Lung (tissue), 12 donors: Measurements from ENCODE around the gene ZGPAT. TPM values are rescaled to one million over a fixed set of nuclear protein-coding genes. Genes with fewer than 3 reads are reported as not detected.

Experiments
- ATAC-seq: fragments of 200-7000 bp; cut with Tn5 transposase; one replicate; pipeline ENCODE4 v1.9.1; 2020; ENCODE audit warnings: moderate number of reproducible peaks; ENCODE audit not compliant: insufficient read depth, low FRiP score
- DNase-seq, 3 donors: peaks; one replicate each; pipeline ENCODE4 v3.0.0-alpha.2; 2013 to 2017
- H3K27ac ChIP-seq, 2 donors: one replicate each; pipeline ENCODE4 v1.5.1; 2013; ENCODE audit warnings: mild to moderate bottlenecking in 2 of 2, moderate library complexity in 2 of 2, control low read depth in 1 of 2, inconsistent platforms in 1 of 2, low read depth in 1 of 2, low read length in 1 of 2
- H3K27me3 ChIP-seq, 3 donors: one replicate each; pipeline ENCODE4 v1.5.1; 2013; ENCODE audit warnings: low read length in 2 of 3; ENCODE audit not compliant: control insufficient read depth in 3 of 3, insufficient read depth in 3 of 3
- H3K36me3 ChIP-seq, 4 donors: one replicate each; pipeline ENCODE4 v1.5.1; 2013; ENCODE audit warnings: low read length in 4 of 4, mild to moderate bottlenecking in 1 of 4, moderate library complexity in 1 of 4; ENCODE audit not compliant: control insufficient read depth in 4 of 4, insufficient read depth in 4 of 4
- H3K4me1 ChIP-seq, 5 donors: one replicate each; pipeline ENCODE4 v1.5.1; 2013; ENCODE audit warnings: low read length in 5 of 5, mild to moderate bottlenecking in 2 of 5, moderate library complexity in 1 of 5; ENCODE audit not compliant: control insufficient read depth in 5 of 5, insufficient read depth in 5 of 5
- H3K4me3 ChIP-seq: one replicate; pipeline ENCODE4 v1.5.1; 2013; ENCODE audit warnings: mild to moderate bottlenecking, control low read depth, moderate library complexity
- H3K9ac ChIP-seq, 2 donors: one replicate each; pipeline ENCODE4 v1.5.1; 2013; ENCODE audit warnings: low read length in 2 of 2, control low read depth in 1 of 2; ENCODE audit not compliant: insufficient read depth in 1 of 2
- H3K9me3 ChIP-seq, 4 donors: one replicate each; pipeline ENCODE4 v1.5.1; 2013; ENCODE audit warnings: low read length in 3 of 4, mild to moderate bottlenecking in 1 of 4, moderate library complexity in 1 of 4; ENCODE audit not compliant: control insufficient read depth in 4 of 4, insufficient read depth in 3 of 4
- WGBS, 2 donors: extraction: QIAGEN DNeasy Blood & Tissue Kit; methylation state at CpG; one replicate each; pipeline ENCODE4 v1.1.7; 2013; 5-methylcytosine and 5-hydroxymethylcytosine counted together
- polyA plus RNA-seq, 2 donors: library from polyadenylated mRNA; stranded (reverse); fragments of 200-250 nt; gene quantifications; one replicate each; pipeline ENCODE4 v1.2.1, GENCODE V29; 2013
- total RNA-seq, 2 donors: library from RNA; depleted of rRNA in 1 of 2; stranded (reverse); fragments of >200 nt in 1 of 2; gene quantifications; one replicate each; pipeline ENCODE4 v1.2.1, GENCODE V29; 2014 to 2021
- TF ChIP-seq, protein P1 (sequence below): IDR thresholded peaks from 2 replicates; pipeline ENCODE4 v1.5.1; 2012; ENCODE audit warnings: mild to moderate bottlenecking; ENCODE audit errors: control extremely low read depth, extremely low read depth
- donor health status: control.
- donor health status: control.
- donor health status: Bipolar disorder and iron deficiency.
- donor health status: healthy.
- donor health status: DM: yes; HTN: yes; CAD: no.

ZGPAT gene
- total and polyA plus RNA-seq, 4 donors, result 18.3 to 45.0 (median 33.7) TPM

- no peak for ATAC-seq
- peaks cover 0 to 19% (median 10%) of the 10 kb centered on the region in 5 donors for H3K4me1 ChIP-seq
- TF ChIP-seq, protein P1, sequence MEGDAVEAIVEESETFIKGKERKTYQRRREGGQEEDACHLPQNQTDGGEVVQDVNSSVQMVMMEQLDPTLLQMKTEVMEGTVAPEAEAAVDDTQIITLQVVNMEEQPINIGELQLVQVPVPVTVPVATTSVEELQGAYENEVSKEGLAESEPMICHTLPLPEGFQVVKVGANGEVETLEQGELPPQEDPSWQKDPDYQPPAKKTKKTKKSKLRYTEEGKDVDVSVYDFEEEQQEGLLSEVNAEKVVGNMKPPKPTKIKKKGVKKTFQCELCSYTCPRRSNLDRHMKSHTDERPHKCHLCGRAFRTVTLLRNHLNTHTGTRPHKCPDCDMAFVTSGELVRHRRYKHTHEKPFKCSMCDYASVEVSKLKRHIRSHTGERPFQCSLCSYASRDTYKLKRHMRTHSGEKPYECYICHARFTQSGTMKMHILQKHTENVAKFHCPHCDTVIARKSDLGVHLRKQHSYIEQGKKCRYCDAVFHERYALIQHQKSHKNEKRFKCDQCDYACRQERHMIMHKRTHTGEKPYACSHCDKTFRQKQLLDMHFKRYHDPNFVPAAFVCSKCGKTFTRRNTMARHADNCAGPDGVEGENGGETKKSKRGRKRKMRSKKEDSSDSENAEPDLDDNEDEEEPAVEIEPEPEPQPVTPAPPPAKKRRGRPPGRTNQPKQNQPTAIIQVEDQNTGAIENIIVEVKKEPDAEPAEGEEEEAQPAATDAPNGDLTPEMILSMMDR, result no peak
- no peak for DNase-seq
- H3K27ac ChIP-seq, result no peak overlapping the region
- no peak overlapping the region for H3K9ac ChIP-seq
- no peak overlapping the region for H3K4me3 ChIP-seq
- H3K9me3 ChIP-seq, result no peaks in the 10 kb centered on the region
- 86 to 87% methylated on average over 8 of the region's 8 CpGs for WGBS, 2 donors
- H3K27me3 ChIP-seq, result no peaks in the 10 kb centered on the region
- H3K36me3 ChIP-seq, result peaks cover 0 to 43% (median 11%) of the 10 kb centered on the region in 4 donors
Measured at GRCh38 chr20:63660622-63661021, 47.2 kb upstream of the ZGPAT start.

DNA sequence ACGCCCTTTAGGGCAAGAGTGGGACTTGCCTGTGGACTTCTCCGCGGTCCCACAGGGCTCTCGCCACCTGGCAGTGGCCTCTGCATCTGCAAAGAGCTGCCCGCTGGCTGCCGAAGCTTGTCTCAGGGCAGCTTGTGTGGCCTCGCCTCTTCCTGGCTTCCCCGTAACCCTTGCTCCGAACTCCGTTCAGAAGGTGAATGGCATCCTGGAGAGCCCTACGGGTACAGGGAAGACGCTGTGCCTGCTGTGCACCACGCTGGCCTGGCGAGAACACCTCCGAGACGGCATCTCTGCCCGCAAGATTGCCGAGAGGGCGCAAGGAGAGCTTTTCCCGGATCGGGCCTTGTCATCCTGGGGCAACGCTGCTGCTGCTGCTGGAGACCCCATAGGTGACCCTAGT, 46.7 kb upstream of the ZGPAT start:
- H3K36me3 ChIP-seq, result peaks cover 0 to 46% (median 13%) of the 10 kb centered on the region in 4 donors
- TF ChIP-seq, protein P1, result no peak
- DNase-seq (no peak), ATAC-seq (no peak)
- no peaks in the 10 kb centered on the region for H3K27me3 ChIP-seq
- no peak overlapping the region for H3K27ac ChIP-seq
- H3K9me3 ChIP-seq, result no peaks in the 10 kb centered on the region
- WGBS, 2 donors, result 97 to 98% methylated on average over 22 of the region's 22 CpGs
- H3K4me1 ChIP-seq, result peaks cover 0 to 19% (median 10%) of the 10 kb centered on the region in 5 donors
- no peak overlapping the region for H3K9ac ChIP-seq
- no peak overlapping the region for H3K4me3 ChIP-seq

DNA sequence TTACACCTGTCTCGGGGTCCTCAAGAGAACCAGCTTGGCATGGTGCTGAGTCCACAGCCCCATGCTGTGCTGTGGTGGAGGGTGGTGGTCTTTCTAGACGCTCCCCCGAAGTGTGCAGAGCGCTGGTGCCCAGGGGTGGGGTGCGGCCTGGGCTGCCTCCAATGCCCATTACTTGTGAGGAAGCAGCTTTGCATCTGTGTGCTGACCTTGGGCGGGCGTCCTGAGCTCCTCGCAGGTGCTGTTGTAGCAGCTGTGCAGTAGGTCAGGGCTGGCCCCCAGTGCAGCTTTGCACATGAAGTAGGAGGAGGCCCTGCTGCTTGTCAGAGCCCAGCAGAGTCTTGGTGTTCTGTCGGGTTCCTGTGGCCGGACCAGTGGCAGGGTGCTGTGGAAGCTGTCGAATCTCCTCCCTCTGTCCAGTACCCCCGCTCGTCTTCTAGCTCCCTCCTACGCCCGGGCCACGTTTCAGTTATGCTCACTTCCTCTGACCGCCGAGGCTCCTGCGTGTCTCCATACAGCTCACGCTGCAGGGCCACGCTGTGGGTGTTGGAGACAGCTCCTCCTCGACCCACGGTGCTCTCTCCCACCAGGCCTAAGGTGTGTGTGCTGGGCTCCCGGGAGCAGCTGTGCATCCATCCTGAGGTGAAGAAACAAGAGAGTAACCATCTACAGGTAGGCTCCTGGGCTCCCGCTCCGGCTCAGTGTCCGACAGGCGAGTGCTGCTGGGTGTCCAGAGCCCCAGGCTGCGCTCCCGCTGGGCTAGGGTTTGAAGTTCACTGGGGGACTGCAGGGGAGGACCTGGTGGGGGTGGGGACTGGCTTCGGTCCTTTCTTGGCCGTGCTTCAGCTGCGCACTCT, 45.7 kb upstream of the ZGPAT start:
- DNase-seq, result no peak
- H3K36me3 ChIP-seq, result peaks cover 0 to 52% (median 16%) of the 10 kb centered on the region in 4 donors
- WGBS, 2 donors, result 93 to 94% methylated on average over 33 of the region's 33 CpGs

More for the DNA sequence above, 45.7 kb upstream of the ZGPAT start:
- Histone ChIP-seq H3K27ac (no peak overlapping the region), H3K4me1 (peaks cover 0 to 16% (median 10%) of the 10 kb centered on the region in 5 donors), H3K9ac (no peak overlapping the region), H3K9me3 (no peaks in the 10 kb centered on the region), H3K4me3 (no peak overlapping the region), H3K27me3 (no peaks in the 10 kb centered on the region)
- TF ChIP-seq, protein P1, result no peak
- ATAC-seq, result no peak
